Measurements from ENCODE around the gene FBRSL1. TPM values are rescaled to one million over a fixed set of nuclear protein-coding genes. Genes with fewer than 3 reads are reported as not detected.
A peak's percentile ranks its signal among the peaks of the same experiment; 100 is the strongest.

The FBRSL1 gene
- total RNA-seq, 1 experiment from 2014 or later, result 124 TPM

DNA sequence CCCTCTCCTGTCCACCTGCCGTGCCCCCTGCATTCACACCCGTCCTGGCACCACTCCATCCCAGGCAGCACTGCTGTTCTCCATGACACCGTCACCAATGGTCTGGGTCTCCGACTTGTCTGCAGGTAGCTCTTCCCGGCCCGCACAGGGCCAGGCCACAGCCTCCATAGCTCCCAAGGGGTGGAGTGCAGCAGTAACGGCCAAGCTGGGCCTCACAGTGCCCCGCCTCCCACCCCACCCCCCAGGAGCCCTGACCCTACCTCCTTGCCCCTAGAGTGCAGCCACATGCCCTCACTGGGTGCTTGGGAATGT is 12.9 kb downstream of the FBRSL1 start:
- CTCF ChIA-PET, result no interaction called here
- DNase-seq (ENCODE audit: low read depth, low spot score), result no peak
- no peak overlapping the region for H2AFZ ChIP-seq (ENCODE audit: low read depth, low read length, poor library complexity, severe bottlenecking)
- no peaks in the 10 kb centered on the region for H3K27me3 ChIP-seq (ENCODE audit: insufficient read depth, low read length)
- no peaks in the 10 kb centered on the region for H3K9me2 ChIP-seq (ENCODE audit: insufficient read depth)
- POLR2A ChIA-PET, result no interaction called here
- H3K36me3 ChIP-seq (ENCODE audit: control insufficient read depth in 1 of 2, insufficient read depth in 2 of 2, low read length in 2 of 2), result no peaks in the 10 kb centered on the region
- no peak overlapping the region for H3K4me3 ChIP-seq (replicated peaks in 1 of 2; ENCODE audit: low read depth in 1 of 2, low read length in 2 of 2)
- intact Hi-C loops (cut with micrococcal nuclease), result no loop called here
- RAD21 ChIA-PET (ENCODE audit: low non-redundant PET in 1 of 2, low total read pairs in 2 of 2, uncharacterized antibody in 2 of 2, unreplicated experiment in 2 of 2), result no interaction called here
- peak; percentile 40 for ATAC-seq
- H3K79me2 ChIP-seq (ENCODE audit: insufficient read depth, low read length), result peaks cover 96% of the 10 kb centered on the region
- H3K4me2 ChIP-seq (ENCODE audit: low read length), result no peak overlapping the region
- H3K27ac ChIP-seq (ENCODE audit: low read depth, low read length), result no peak overlapping the region; the same call in 1 of the 2 replicates
- peaks cover 17 to 27% of the 10 kb centered on the region in 2 experiments for H3K4me1 ChIP-seq (ENCODE audit: control insufficient read depth in 1 of 2, insufficient read depth in 2 of 2, low read length in 2 of 2)
- H3K9ac ChIP-seq (ENCODE audit: low read length), result no peak overlapping the region
- no peaks in the 10 kb centered on the region for H3K9me3 ChIP-seq (ENCODE audit: control insufficient read depth in 1 of 2, insufficient read depth in 1 of 2, low read depth in 1 of 2, low read length in 2 of 2)
- peaks cover 13% of the 10 kb centered on the region; the same call in 1 of the 2 replicates for H4K20me1 ChIP-seq (ENCODE audit: insufficient read depth)
- no TSS peak for BruUV-seq (replicated peaks)
- TF ChIP-seq ZNF274 (IDR thresholded peaks at IDR 0.05; ENCODE audit: low read depth, low read length) (no peak), ELF1 (IDR thresholded peaks at IDR 0.05; ENCODE audit: borderline replicate concordance, low read depth) (no peak), TCF7L2 (IDR thresholded peaks at IDR 0.05; ENCODE audit: borderline replicate concordance, extremely low read depth, insufficient read depth, insufficient read length) (no peak), CBX3 (IDR thresholded peaks at IDR 0.05; ENCODE audit: low read depth) (no peak), POLR2A (IDR thresholded peaks at IDR 0.05; ENCODE audit: borderline replicate concordance, extremely low read depth, insufficient read depth, insufficient read length) (no peak), CEBPB (IDR thresholded peaks at IDR 0.05; ENCODE audit: low read depth) (no peak)
- TF ChIP-seq, protein P1, sequence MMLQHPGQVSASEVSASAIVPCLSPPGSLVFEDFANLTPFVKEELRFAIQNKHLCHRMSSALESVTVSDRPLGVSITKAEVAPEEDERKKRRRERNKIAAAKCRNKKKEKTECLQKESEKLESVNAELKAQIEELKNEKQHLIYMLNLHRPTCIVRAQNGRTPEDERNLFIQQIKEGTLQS (IDR thresholded peaks at IDR 0.05), result no peak

DNA sequence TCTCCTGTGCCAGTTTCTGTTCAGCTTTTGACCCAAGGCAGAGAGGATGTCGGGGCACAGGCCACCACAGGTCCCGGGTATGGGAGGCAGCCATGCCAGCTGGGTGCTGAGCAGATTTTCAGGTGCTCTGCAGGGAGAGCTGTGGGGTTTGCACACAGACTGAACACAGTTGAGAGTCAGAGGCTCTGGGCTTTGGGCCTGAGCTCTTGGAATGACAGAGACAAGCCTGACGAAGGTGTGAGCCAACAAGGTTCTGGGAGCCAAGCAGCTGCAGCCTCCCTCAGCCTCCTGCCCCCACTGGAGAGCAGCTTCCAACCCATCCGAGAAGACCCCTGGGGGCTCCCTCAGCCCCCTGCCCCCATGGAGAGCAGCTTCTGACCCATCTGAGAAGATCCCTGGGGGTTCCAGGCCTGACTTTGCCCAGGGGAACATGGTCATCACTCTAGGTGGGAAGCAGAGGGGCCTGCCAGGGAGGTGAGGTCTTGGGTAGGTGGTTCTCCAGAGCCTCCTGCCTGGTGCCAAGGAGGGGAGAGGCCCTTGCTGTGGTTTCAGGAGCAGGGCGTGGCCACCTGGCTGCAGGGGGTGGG is 13.8 kb downstream of the FBRSL1 start:
- RAD21 ChIA-PET (ENCODE audit: low non-redundant PET in 1 of 2, low total read pairs in 2 of 2, uncharacterized antibody in 2 of 2, unreplicated experiment in 2 of 2), result no interaction called here
- BruUV-seq (replicated peaks), result no TSS peak
- Histone ChIP-seq H3K27me3 (ENCODE audit: insufficient read depth, low read length) (no peaks in the 10 kb centered on the region), H3K4me2 (ENCODE audit: low read length) (no peak overlapping the region), H3K9me2 (ENCODE audit: insufficient read depth) (no peaks in the 10 kb centered on the region), H3K9ac (ENCODE audit: low read length) (no peak overlapping the region), H3K27ac (ENCODE audit: low read depth, low read length) (no peak overlapping the region; the same call in 1 of the 2 replicates), H2AFZ (ENCODE audit: low read depth, low read length, poor library complexity, severe bottlenecking) (no peak overlapping the region), H4K20me1 (ENCODE audit: insufficient read depth) (peaks cover 13% of the 10 kb centered on the region; the same call in 1 of the 2 replicates), H3K4me3 (replicated peaks in 1 of 2; ENCODE audit: low read depth in 1 of 2, low read length in 2 of 2) (no peak overlapping the region), H3K4me1 (ENCODE audit: control insufficient read depth in 1 of 2, insufficient read depth in 2 of 2, low read length in 2 of 2) (peaks cover 17 to 27% of the 10 kb centered on the region in 2 experiments), H3K9me3 (ENCODE audit: control insufficient read depth in 1 of 2, insufficient read depth in 1 of 2, low read depth in 1 of 2, low read length in 2 of 2) (no peaks in the 10 kb centered on the region), H3K36me3 (ENCODE audit: control insufficient read depth in 1 of 2, insufficient read depth in 2 of 2, low read length in 2 of 2) (no peaks in the 10 kb centered on the region), H3K79me2 (ENCODE audit: insufficient read depth, low read length) (peaks cover 87% of the 10 kb centered on the region)
- intact Hi-C loops (cut with micrococcal nuclease), result no loop called here
- CTCF ChIA-PET, result no interaction called here
- POLR2A ChIA-PET, result no interaction called here
- ATAC-seq (no peak), DNase-seq (ENCODE audit: low read depth, low spot score) (no peak)
- no peak for TF ChIP-seq RAD21 (IDR thresholded peaks at IDR 0.05; ENCODE audit: low read depth)
- TF ChIP-seq, protein P2, sequence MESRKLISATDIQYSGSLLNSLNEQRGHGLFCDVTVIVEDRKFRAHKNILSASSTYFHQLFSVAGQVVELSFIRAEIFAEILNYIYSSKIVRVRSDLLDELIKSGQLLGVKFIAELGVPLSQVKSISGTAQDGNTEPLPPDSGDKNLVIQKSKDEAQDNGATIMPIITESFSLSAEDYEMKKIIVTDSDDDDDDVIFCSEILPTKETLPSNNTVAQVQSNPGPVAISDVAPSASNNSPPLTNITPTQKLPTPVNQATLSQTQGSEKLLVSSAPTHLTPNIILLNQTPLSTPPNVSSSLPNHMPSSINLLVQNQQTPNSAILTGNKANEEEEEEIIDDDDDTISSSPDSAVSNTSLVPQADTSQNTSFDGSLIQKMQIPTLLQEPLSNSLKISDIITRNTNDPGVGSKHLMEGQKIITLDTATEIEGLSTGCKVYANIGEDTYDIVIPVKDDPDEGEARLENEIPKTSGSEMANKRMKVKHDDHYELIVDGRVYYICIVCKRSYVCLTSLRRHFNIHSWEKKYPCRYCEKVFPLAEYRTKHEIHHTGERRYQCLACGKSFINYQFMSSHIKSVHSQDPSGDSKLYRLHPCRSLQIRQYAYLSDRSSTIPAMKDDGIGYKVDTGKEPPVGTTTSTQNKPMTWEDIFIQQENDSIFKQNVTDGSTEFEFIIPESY (IDR thresholded peaks at IDR 0.05; ENCODE audit: extremely low read depth, insufficient replicate concordance, low read length), result no peak
- TF ChIP-seq POLR2AphosphoS5 (IDR thresholded peaks at IDR 0.05; ENCODE audit: low read depth, low read length), result no peak
- no peak for TF ChIP-seq POLR2A (IDR thresholded peaks at IDR 0.05; ENCODE audit: borderline replicate concordance, extremely low read depth, insufficient read depth, insufficient read length)
- TF ChIP-seq ZNF274 (IDR thresholded peaks at IDR 0.05; ENCODE audit: low read depth, low read length), result no peak
- TF ChIP-seq SIN3A (IDR thresholded peaks at IDR 0.05; ENCODE audit: low read depth), result no peak
- TF ChIP-seq, protein P1 (IDR thresholded peaks at IDR 0.05), result no peak
- no peak for TF ChIP-seq JUND (IDR thresholded peaks at IDR 0.05)
- no peak for TF ChIP-seq ZFX (IDR thresholded peaks at IDR 0.05)
- no peak for TF ChIP-seq EZH2 (IDR thresholded peaks at IDR 0.05)
- no peak for TF ChIP-seq EGR1 (IDR thresholded peaks at IDR 0.05; ENCODE audit: low read depth)
- no peak for TF ChIP-seq TCF7L2 (IDR thresholded peaks at IDR 0.05; ENCODE audit: borderline replicate concordance, extremely low read depth, insufficient read depth, insufficient read length)
